ENCODE measurements around the gene ATXN1. TPM values are rescaled to one million over a fixed set of nuclear protein-coding genes. Genes with fewer than 3 reads are reported as not detected.

The ATXN1 gene
- total and polyA plus RNA-seq, 2 of the 13 experiments (the other 11 are each of a cell fraction or from before 2014, with no cell fraction given): 20.7 to 39.5 TPM

DNA sequence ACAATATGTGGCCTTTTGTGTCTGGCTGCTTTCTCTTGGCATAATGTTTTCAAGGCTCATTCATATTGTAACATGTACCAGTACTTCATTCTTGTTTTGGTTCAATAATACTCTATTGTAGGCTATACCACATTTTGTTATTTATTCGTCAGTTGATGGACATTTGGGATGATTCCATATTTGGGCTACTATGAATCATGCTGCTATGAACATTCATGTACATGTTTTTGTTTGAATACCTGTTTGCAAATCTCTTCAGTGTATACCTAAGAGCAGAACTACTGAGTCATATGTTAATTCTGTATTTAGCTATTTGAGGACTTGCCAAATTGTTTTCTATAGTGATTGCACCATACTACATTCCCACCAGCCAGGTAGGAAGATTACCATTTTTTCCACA lies 263.0 kb downstream of the ATXN1 start:
- TF ChIP-seq ZSCAN21 (CRISPR knock-in tag; IDR thresholded peaks at IDR 0.05; ENCODE audit: borderline replicate concordance): no peak
- TF ChIP-seq ZFP62 (CRISPR knock-in tag; IDR thresholded peaks at IDR 0.05): no peak
- no peak for TF ChIP-seq ZFP36 (IDR thresholded peaks at IDR 0.05; ENCODE audit: borderline replicate concordance, low read depth, low read length, partially characterized antibody)
- TF ChIP-seq ZNF7 (CRISPR knock-in tag; IDR thresholded peaks at IDR 0.05): peak; percentile 81; the same call in 1 of the 2 replicates
- H3K27me3 ChIP-seq (ENCODE audit: control insufficient read depth in 1 of 2, insufficient read depth in 2 of 2, low read length in 2 of 2): no peaks in the 10 kb centered on the region
- 96% methylated on average over 1 of the region's 1 CpG for WGBS (ENCODE audit: low lambda C conversion rate)
- FAIRE-seq: no peak
- CTCF ChIA-PET (ENCODE audit: low intra/inter-chr PET ratio, low total read pairs): no interaction called here
- H4K20me1 ChIP-seq (ENCODE audit: insufficient read depth, low read length): peaks cover 4% of the 10 kb centered on the region; the same call in 1 of the 2 replicates
- intact Hi-C loops (cut with micrococcal nuclease; ENCODE audit: unreplicated experiment): loop anchor here (10.0 kb wide), 1 partner anchor 163 kb away; no protein-coding TSS in a partner anchor
- peaks cover under 1% of the 10 kb centered on the region; the same call in 1 of the 2 replicates for H3K4me1 ChIP-seq (ENCODE audit: insufficient read depth, low read length)
- H3K9ac ChIP-seq (ENCODE audit: insufficient read depth, low read depth, low read length): no peak overlapping the region
- no peaks in the 10 kb centered on the region for H3K79me2 ChIP-seq (ENCODE audit: insufficient read depth, low read length)
- POLR2A ChIA-PET: no interaction called here
- no peak overlapping the region for H3K4me2 ChIP-seq (ENCODE audit: low read depth, low read length)
- H3K36me3 ChIP-seq (replicated peaks in 1 of 2; ENCODE audit: control insufficient read depth in 1 of 2, insufficient read depth in 2 of 2, low read length in 2 of 2): peaks cover 1 to 9% of the 10 kb centered on the region in 2 experiments; a peak in 1 of 5 replicates
- no TSS peak for BruUV-seq (replicated peaks)
- no peak overlapping the region for H3K4me3 ChIP-seq (replicated peaks in 1 of 3; ENCODE audit: insufficient read depth in 1 of 3, low read depth in 2 of 3, low read length in 3 of 3)
- no peak for DNase-seq (ENCODE audit: low spot score)
- in situ Hi-C loops (cut with HindIII; ENCODE audit: extremely low pct_ligation_motif_present, low pct_unique_long_range_greater_than_20kb): no loop called here
- no peaks in the 10 kb centered on the region for H3K9me3 ChIP-seq (ENCODE audit: low read length)
- no peak for ATAC-seq
- H2AFZ ChIP-seq (ENCODE audit: low read length): no peak overlapping the region
- no peak overlapping the region for H3K27ac ChIP-seq (ENCODE audit: extremely low read length, insufficient read depth, low read length)

DNA sequence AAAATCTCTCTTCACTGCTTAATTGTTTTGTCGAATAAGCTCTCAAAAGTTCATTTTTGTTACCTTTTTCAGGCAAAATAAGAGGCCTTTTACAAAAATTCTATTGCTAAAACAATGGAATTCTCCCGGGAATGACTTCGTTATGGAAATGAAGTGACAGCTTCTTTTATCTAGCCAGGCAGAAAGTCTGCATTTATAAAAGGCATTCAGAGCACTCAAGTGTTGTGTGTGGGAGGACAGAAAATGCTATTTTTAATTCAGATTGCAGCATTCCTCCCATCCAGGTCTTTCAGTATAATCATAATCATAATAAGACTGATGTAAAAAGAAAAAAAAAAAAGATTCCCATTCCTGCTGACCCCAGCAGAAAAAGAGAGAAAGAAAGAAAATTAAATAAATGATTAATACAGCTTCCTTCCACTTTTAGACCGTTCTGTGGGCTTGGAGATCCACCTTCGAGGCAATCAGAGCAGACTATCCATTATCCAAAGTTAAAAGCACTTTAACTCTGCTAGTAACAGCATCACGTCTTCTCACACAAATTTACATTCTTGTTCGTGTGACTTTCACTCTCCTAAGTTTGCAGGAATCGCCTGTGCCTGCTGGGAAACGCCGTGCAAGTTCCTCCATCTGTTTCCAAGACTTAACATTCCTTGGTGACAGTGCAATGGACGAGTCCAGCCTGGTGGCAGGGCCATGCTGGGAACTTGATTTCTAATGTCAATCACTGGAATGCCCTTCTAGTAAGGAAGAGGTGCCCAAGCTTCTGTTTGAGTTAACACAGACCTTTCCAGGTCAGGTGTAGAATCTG lies 264.1 kb downstream of the ATXN1 start:
- no peaks in the 10 kb centered on the region for H3K9me3 ChIP-seq (ENCODE audit: low read length)
- no peaks in the 10 kb centered on the region for H3K27me3 ChIP-seq (ENCODE audit: control insufficient read depth in 1 of 2, insufficient read depth in 2 of 2, low read length in 2 of 2)
- ChIA-PET CTCF (ENCODE audit: low intra/inter-chr PET ratio, low total read pairs) (no interaction called here), POLR2A (no interaction called here)
- H4K20me1 ChIP-seq (ENCODE audit: insufficient read depth, low read length): no peaks in the 10 kb centered on the region
- ATAC-seq (no peak), FAIRE-seq (no peak), DNase-seq (ENCODE audit: low spot score) (no peak)
- in situ Hi-C loops (cut with HindIII; ENCODE audit: extremely low pct_ligation_motif_present, low pct_unique_long_range_greater_than_20kb): no loop called here
- H3K79me2 ChIP-seq (ENCODE audit: insufficient read depth, low read length): no peaks in the 10 kb centered on the region
- TF ChIP-seq MAFF (IDR thresholded peaks at IDR 0.05; ENCODE audit: low read depth, low read length): peak; percentile 36; the same call in 1 of the 2 replicates
- TF ChIP-seq RFXAP (CRISPR knock-in tag; IDR thresholded peaks at IDR 0.05; ENCODE audit: borderline replicate concordance): no peak
- TF ChIP-seq MAFK (conservative IDR thresholded peaks at IDR 0.05 in 1 of 2, IDR thresholded peaks at IDR 0.05 in 1 of 2; ENCODE audit: low read length in 2 of 2): peak; percentile 13 to 55; a peak in 2 of 4 replicates
- no peak overlapping the region for H3K4me2 ChIP-seq (ENCODE audit: low read depth, low read length)
- H3K9ac ChIP-seq (ENCODE audit: insufficient read depth, low read depth, low read length): no peak overlapping the region
- 96% methylated on average over 11 of the region's 11 CpGs for WGBS (ENCODE audit: low lambda C conversion rate)
- H3K36me3 ChIP-seq (replicated peaks in 1 of 2; ENCODE audit: control insufficient read depth in 1 of 2, insufficient read depth in 2 of 2, low read length in 2 of 2): peaks cover 1 to 6% of the 10 kb centered on the region in 2 experiments; a peak in 1 of 5 replicates
- no peak overlapping the region for H2AFZ ChIP-seq (ENCODE audit: low read length)
- no peak overlapping the region for H3K27ac ChIP-seq (ENCODE audit: extremely low read length, insufficient read depth, low read length)
- intact Hi-C loops (cut with micrococcal nuclease; ENCODE audit: unreplicated experiment): loop anchor here (10.0 kb wide), 1 partner anchor 162 kb away; no protein-coding TSS in a partner anchor
- BruUV-seq (replicated peaks): no TSS peak
- H3K4me1 ChIP-seq (ENCODE audit: insufficient read depth, low read length): peaks cover 11% of the 10 kb centered on the region; the same call in 1 of the 2 replicates
- H3K4me3 ChIP-seq (replicated peaks in 1 of 3; ENCODE audit: insufficient read depth in 1 of 3, low read depth in 2 of 3, low read length in 3 of 3): no peak overlapping the region
